ENCODE measurements around the gene OCEL1.

DNA sequence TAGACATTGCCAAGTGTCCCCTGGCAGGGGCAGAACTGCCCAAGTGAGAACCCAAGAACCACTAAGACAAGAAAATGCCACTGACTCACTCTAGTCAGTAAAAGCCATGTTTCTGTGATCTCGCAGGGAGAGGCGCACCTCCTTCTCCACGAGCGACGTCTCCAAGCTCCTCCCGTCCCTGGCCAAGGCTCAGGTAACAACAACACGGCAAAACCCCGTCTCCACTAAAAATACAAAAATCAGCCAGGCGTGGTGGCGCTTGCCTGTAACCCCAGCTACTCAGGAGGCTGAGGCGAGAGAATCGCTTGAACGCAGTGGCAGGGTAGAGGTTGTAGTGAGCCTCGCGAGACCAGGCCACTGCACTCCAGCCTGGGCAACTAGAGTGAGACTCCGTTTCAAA, 28.4 kb upstream of the OCEL1 start:
- no peak for TF ChIP-seq EZH2 (IDR thresholded peaks at IDR 0.05; ENCODE audit: borderline replicate concordance, low read length)
- TF ChIP-seq, protein P1, sequence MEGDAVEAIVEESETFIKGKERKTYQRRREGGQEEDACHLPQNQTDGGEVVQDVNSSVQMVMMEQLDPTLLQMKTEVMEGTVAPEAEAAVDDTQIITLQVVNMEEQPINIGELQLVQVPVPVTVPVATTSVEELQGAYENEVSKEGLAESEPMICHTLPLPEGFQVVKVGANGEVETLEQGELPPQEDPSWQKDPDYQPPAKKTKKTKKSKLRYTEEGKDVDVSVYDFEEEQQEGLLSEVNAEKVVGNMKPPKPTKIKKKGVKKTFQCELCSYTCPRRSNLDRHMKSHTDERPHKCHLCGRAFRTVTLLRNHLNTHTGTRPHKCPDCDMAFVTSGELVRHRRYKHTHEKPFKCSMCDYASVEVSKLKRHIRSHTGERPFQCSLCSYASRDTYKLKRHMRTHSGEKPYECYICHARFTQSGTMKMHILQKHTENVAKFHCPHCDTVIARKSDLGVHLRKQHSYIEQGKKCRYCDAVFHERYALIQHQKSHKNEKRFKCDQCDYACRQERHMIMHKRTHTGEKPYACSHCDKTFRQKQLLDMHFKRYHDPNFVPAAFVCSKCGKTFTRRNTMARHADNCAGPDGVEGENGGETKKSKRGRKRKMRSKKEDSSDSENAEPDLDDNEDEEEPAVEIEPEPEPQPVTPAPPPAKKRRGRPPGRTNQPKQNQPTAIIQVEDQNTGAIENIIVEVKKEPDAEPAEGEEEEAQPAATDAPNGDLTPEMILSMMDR (IDR thresholded peaks at IDR 0.05; ENCODE audit: low read length), result no peak

Measured in OCI-LY1 (cell line).